NCI-H524 (cell line): ENCODE data around the gene SPG7.
"Not testable (repeated sequence)": the region's sequence is repeated elsewhere in the genome, so short reads cannot be mapped to it uniquely, and the experiment has no call there.

ENCODE experiments used
- DNase-seq, 2 experiments: peaks; one replicate each; lab custom pipeline; 2025; lab: John Stamatoyannopoulos, UW

SPG7 gene

GRCh38 chr16:89581045-89581695 lies 73.0 kb downstream of the SPG7 start:
- DNase-seq: no peak

- DNase-seq: no peak
Observed at GRCh38 chr16:89581861-89582563, 73.8 kb downstream of the SPG7 start.

- no peak for DNase-seq
Observed at GRCh38 chr16:89582614-89583196, 74.5 kb downstream of the SPG7 start.

GRCh38 chr16:89583197-89583894 lies 75.1 kb downstream of the SPG7 start:
- no peak for DNase-seq

GRCh38 chr16:89583895-89584644 lies 75.9 kb downstream of the SPG7 start:
- DNase-seq: no peak

- no peak for DNase-seq
Observed at GRCh38 chr16:89584768-89585549, 76.8 kb downstream of the SPG7 start.

GRCh38 chr16:89586218-89586617 lies 78.0 kb downstream of the SPG7 start:
- DNase-seq: no peak

GRCh38 chr16:89586853-89587252 lies 78.7 kb downstream of the SPG7 start:
- no peak for DNase-seq

GRCh38 chr16:89587676-89588075 lies 79.5 kb downstream of the SPG7 start:
- not testable (repeated sequence) for DNase-seq

- DNase-seq: no peak
Observed at GRCh38 chr16:89588413-89589109, 80.4 kb downstream of the SPG7 start.

- no peak for DNase-seq
Observed at GRCh38 chr16:89589241-89589926, 81.2 kb downstream of the SPG7 start.

- DNase-seq: no peak
Observed at GRCh38 chr16:89593841-89594240, 85.6 kb downstream of the SPG7 start.

GRCh38 chr16:89595330-89596060 lies 87.3 kb downstream of the SPG7 start:
- no peak for DNase-seq

- DNase-seq: no peak
Observed at GRCh38 chr16:89596061-89596689, 88.0 kb downstream of the SPG7 start.

- no peak for DNase-seq
Observed at GRCh38 chr16:89596957-89597649, 88.9 kb downstream of the SPG7 start.

- peak; percentile 49 to 75 for DNase-seq
Observed at GRCh38 chr16:89598199-89598598, 90.0 kb downstream of the SPG7 start.

GRCh38 chr16:89599451-89599858 lies 91.3 kb downstream of the SPG7 start:
- DNase-seq: peak; percentile 50 to 71

GRCh38 chr16:89599902-89600301 lies 91.7 kb downstream of the SPG7 start:
- no peak for DNase-seq
